ENCODE results near the gene FGF14. TPM values are rescaled to one million over a fixed set of nuclear protein-coding genes. Genes with fewer than 3 reads are reported as not detected.

The FGF14 gene
- total RNA-seq, 1 experiment from 2014 or later: not detected

- Histone ChIP-seq H3K9ac (ENCODE audit: low read length) (no peak overlapping the region), H3K27ac (ENCODE audit: low read length) (no peak overlapping the region), H4K20me1 (ENCODE audit: low read length) (no peaks in the 10 kb centered on the region), H3K79me2 (ENCODE audit: low read length) (no peaks in the 10 kb centered on the region), H3K36me3 (ENCODE audit: low read depth, low read length) (no peaks in the 10 kb centered on the region), H3K4me2 (ENCODE audit: low read length) (no peak overlapping the region), H3F3A (ENCODE audit: low read length, unreplicated experiment) (no peaks in the 10 kb centered on the region), H3K9me2 (replicated peaks; ENCODE audit: low read length) (no peaks in the 10 kb centered on the region), H3K9me3 (ENCODE audit: low read length) (no peaks in the 10 kb centered on the region), H3K27me3 (ENCODE audit: low read length) (peaks cover 19% of the 10 kb centered on the region), H3K4me3 (ENCODE audit: low read length) (no peak overlapping the region), H2AFZ (ENCODE audit: low read length) (no peak overlapping the region), H3K4me1 (ENCODE audit: insufficient read depth, low read length) (no peaks in the 10 kb centered on the region)
- ATAC-seq (no peak), DNase-seq (no peak)
- TF ChIP-seq CTCF (conservative IDR thresholded peaks at IDR 0.05; ENCODE audit: low read depth, low read length) (no peak), EZH2phosphoT487 (IDR thresholded peaks at IDR 0.05; ENCODE audit: borderline replicate concordance, low read length) (no peak)
- BruUV-seq (replicated peaks): no TSS peak
- CTCF ChIA-PET: no interaction called here
- POLR2A ChIA-PET (ENCODE audit: unreplicated experiment): no interaction called here
- intact Hi-C loops (cut with micrococcal nuclease): no loop called here
Measured at GRCh38 chr13:102185375-102185984, 216.4 kb downstream of the FGF14 start.

DNA sequence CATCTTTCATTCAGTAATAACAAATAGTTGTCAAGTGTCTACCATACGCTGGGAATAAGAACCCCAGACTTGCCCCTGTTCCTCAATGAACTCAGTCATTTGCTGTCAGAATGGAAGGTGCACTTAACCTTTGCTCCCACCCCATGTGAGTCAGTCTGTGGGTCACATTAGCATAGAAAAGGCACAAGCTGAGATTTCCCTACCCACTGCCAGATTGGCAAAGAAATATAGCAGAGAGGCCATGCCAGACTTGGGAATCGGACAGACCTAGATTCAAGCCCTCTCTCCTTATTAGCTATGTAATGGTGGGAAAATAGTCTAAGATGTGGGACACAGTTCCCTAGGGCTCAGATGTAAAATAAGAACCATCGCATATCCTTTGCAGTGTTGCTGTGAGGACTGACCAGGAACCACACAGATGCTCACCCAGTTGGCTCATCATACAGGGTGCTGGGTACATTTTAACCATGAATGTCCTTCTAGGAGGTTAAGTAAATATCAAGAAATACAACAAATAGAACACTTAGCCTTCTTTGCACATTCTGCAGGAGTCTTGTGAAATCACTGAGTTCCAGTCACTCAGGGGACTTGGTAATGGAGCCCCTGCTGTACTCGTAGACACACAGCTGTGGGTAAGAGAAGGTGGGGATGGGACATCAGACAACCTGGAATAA lies 218.2 kb downstream of the FGF14 start:
- ChIA-PET CTCF (no interaction called here), POLR2A (ENCODE audit: unreplicated experiment) (no interaction called here)
- intact Hi-C loops (cut with micrococcal nuclease): no loop called here
- Histone ChIP-seq H3K27ac (ENCODE audit: low read length) (no peak overlapping the region), H3K79me2 (ENCODE audit: low read length) (no peaks in the 10 kb centered on the region), H4K20me1 (ENCODE audit: low read length) (no peaks in the 10 kb centered on the region), H3K4me2 (ENCODE audit: low read length) (no peak overlapping the region), H2AFZ (ENCODE audit: low read length) (no peak overlapping the region), H3K4me3 (ENCODE audit: low read length) (no peak overlapping the region), H3F3A (ENCODE audit: low read length, unreplicated experiment) (no peaks in the 10 kb centered on the region), H3K9me2 (replicated peaks; ENCODE audit: low read length) (no peaks in the 10 kb centered on the region), H3K27me3 (ENCODE audit: low read length) (peaks cover 19% of the 10 kb centered on the region), H3K9ac (ENCODE audit: low read length) (no peak overlapping the region), H3K4me1 (ENCODE audit: insufficient read depth, low read length) (no peaks in the 10 kb centered on the region), H3K36me3 (ENCODE audit: low read depth, low read length) (no peaks in the 10 kb centered on the region), H3K9me3 (ENCODE audit: low read length) (no peaks in the 10 kb centered on the region)
- DNase-seq: no peak
- TF ChIP-seq EZH2phosphoT487 (IDR thresholded peaks at IDR 0.05; ENCODE audit: borderline replicate concordance, low read length) (no peak), EZH2 (IDR thresholded peaks at IDR 0.05; ENCODE audit: low read length, unreplicated experiment) (no peak), CTCF (conservative IDR thresholded peaks at IDR 0.05; ENCODE audit: low read depth, low read length) (no peak)
- no peak for ATAC-seq
- no TSS peak for BruUV-seq (replicated peaks)

GRCh38 chr13:102182170-102182569 lies 219.7 kb downstream of the FGF14 start:
- no peaks in the 10 kb centered on the region for H3F3A ChIP-seq (ENCODE audit: low read length, unreplicated experiment)
- H3K36me3 ChIP-seq (ENCODE audit: low read depth, low read length): no peaks in the 10 kb centered on the region
- TF ChIP-seq EZH2 (IDR thresholded peaks at IDR 0.05; ENCODE audit: low read length, unreplicated experiment): no peak
- no peak for TF ChIP-seq CTCF (conservative IDR thresholded peaks at IDR 0.05; ENCODE audit: low read depth, low read length)
- TF ChIP-seq EZH2phosphoT487 (IDR thresholded peaks at IDR 0.05; ENCODE audit: borderline replicate concordance, low read length): no peak
- no peaks in the 10 kb centered on the region for H3K9me3 ChIP-seq (ENCODE audit: low read length)
- ATAC-seq (no peak), DNase-seq (no peak)
- H3K27ac ChIP-seq (ENCODE audit: low read length): no peak overlapping the region
- H3K9ac ChIP-seq (ENCODE audit: low read length): no peak overlapping the region
- intact Hi-C loops (cut with micrococcal nuclease): no loop called here
- H3K4me1 ChIP-seq (ENCODE audit: insufficient read depth, low read length): no peaks in the 10 kb centered on the region
- peaks cover 23% of the 10 kb centered on the region for H3K27me3 ChIP-seq (ENCODE audit: low read length)
- POLR2A ChIA-PET (ENCODE audit: unreplicated experiment): no interaction called here
- no peaks in the 10 kb centered on the region for H3K9me2 ChIP-seq (replicated peaks; ENCODE audit: low read length)
- CTCF ChIA-PET: no interaction called here
- no peak overlapping the region for H2AFZ ChIP-seq (ENCODE audit: low read length)
- no peak overlapping the region for H3K4me3 ChIP-seq (ENCODE audit: low read length)
- no peak overlapping the region for H3K4me2 ChIP-seq (ENCODE audit: low read length)
- BruUV-seq (replicated peaks): no TSS peak
- H3K79me2 ChIP-seq (ENCODE audit: low read length): no peaks in the 10 kb centered on the region
- no peaks in the 10 kb centered on the region for H4K20me1 ChIP-seq (ENCODE audit: low read length)

Data from PC-3 (cell line).